ENCODE results near the gene RALGDS.

Gene RALGDS

DNA sequence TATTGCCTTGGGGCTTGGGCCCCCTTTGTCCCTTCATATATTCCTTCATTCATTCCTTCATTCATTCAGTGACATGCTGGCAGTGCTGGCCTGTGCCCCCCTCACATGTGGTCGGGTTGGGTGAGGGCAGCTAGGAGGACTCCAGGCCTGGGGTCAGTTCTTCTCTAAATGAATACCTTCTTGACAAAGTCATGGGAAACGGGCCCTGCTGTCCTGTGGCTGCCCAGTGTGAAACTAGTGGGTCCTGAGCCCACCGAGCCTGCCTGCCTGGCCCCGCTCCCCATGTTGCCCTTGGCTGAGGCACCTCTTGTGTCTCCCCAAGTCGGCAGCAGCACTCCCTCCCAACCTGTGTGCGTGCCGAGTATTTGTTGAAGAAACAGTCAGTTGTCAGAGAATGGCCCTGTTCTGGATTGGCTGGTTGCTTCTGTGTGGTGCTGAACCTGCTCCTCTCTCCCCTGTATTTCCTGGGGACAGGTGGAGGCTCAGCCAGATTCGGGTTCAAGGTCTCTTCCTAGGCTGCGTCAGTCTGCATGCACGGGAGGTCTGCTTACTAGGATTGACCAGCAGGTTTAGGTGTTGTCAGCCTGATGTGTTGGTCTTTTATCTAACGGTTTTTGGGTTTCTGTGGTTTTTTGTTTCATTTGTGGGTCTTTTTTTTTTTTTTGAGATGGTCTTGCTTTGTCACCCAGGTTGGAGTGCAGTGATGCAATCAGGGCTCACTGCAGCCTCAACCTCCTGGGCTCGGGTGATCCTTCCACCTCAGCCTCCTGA is 62.3 kb downstream of the RALGDS start:
- peak; percentile 66 for DNase-seq (ENCODE audit: low spot score)
- TF ChIP-seq, protein P1, sequence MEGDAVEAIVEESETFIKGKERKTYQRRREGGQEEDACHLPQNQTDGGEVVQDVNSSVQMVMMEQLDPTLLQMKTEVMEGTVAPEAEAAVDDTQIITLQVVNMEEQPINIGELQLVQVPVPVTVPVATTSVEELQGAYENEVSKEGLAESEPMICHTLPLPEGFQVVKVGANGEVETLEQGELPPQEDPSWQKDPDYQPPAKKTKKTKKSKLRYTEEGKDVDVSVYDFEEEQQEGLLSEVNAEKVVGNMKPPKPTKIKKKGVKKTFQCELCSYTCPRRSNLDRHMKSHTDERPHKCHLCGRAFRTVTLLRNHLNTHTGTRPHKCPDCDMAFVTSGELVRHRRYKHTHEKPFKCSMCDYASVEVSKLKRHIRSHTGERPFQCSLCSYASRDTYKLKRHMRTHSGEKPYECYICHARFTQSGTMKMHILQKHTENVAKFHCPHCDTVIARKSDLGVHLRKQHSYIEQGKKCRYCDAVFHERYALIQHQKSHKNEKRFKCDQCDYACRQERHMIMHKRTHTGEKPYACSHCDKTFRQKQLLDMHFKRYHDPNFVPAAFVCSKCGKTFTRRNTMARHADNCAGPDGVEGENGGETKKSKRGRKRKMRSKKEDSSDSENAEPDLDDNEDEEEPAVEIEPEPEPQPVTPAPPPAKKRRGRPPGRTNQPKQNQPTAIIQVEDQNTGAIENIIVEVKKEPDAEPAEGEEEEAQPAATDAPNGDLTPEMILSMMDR (IDR thresholded peaks at IDR 0.05; ENCODE audit: extremely low read depth, missing control alignments): no peak

DNA sequence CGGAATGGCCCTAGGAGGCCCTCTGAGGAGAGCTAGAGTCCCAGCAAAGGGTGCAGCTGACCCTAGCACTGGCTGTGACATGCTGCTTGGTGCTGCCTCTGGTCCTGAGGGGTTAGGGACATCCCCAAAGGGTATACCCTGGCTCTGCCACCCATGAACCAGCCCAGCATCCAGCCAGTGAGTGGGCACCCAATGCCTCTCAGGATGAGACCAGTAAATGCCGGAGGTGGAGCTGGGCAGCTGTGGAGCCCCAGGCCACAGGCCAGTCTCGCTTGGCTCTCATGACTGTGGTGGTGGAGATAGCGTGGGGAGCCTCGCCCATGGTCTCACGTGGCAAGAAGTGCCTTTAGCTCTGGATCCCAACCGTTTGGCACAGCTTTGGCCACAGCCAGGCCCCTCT is 63.0 kb downstream of the RALGDS start:
- TF ChIP-seq, protein P1 (IDR thresholded peaks at IDR 0.05; ENCODE audit: extremely low read depth, missing control alignments): no peak
- DNase-seq (ENCODE audit: low spot score): no peak

DNA sequence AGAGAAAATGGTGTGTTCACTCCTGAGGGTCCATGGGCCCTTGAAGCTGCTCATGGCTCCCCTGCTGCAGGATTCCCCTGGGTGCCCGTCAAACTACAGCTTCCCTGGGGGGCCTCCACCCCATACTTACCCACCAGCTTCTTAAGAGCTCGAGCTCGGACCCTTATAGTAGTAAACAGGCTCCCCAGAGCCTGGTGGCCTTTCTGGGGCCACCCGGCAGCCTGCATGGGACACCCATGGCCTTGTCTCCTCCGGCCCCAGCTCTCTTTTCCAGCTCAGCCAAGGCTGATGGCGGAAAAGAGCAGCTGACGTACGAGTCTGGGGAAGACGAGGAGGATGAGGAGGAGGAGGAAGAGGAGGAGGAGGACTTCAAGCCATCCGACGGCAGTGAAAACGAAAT is 63.5 kb downstream of the RALGDS start:
- TF ChIP-seq, protein P1 (IDR thresholded peaks at IDR 0.05; ENCODE audit: extremely low read depth, missing control alignments): no peak
- no peak for DNase-seq (ENCODE audit: low spot score)

DNA sequence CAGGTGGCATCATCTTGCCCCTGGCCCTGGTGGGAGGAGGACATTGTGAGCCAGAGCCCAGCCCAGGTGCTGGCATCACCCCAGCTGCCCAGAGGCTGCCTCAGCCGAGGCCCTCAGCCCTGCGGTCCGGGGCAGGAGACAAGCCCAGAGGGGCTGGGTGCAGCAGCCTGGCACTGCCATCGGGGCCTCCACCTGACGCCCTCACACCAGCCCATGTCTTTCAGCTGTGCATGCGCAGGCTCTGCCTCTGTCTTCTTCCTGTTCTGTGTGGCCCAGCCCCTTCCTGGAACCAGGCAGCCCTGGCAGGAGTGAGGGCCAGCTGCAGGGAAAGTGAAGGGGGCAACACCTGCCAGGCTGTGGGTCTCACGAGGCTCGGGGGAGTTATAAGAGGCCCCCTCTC is 64.0 kb downstream of the RALGDS start:
- TF ChIP-seq, protein P1 (IDR thresholded peaks at IDR 0.05; ENCODE audit: extremely low read depth, missing control alignments): no peak
- no peak for DNase-seq (ENCODE audit: low spot score)

DNA sequence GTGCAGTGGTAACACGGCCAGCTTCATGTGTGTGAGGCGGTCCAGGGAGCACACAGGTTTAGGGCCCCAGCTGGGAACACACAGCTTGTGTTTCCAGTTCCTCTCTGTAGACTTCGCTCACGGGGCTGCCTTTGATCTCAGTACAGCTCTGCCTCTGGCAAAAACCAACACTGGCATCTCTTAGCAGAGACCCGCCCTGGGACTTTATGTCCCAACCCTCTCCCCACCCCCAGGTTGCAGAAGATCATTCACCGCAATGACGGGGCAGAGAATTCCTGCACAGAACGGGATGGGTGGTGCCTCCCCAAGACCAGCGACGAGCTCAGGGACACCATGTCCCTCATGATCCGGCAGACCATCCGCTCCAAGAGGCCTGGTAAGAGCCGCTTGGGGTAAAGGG is 64.5 kb downstream of the RALGDS start:
- TF ChIP-seq, protein P1 (IDR thresholded peaks at IDR 0.05; ENCODE audit: extremely low read depth, missing control alignments): no peak
- no peak for DNase-seq (ENCODE audit: low spot score)

DNA sequence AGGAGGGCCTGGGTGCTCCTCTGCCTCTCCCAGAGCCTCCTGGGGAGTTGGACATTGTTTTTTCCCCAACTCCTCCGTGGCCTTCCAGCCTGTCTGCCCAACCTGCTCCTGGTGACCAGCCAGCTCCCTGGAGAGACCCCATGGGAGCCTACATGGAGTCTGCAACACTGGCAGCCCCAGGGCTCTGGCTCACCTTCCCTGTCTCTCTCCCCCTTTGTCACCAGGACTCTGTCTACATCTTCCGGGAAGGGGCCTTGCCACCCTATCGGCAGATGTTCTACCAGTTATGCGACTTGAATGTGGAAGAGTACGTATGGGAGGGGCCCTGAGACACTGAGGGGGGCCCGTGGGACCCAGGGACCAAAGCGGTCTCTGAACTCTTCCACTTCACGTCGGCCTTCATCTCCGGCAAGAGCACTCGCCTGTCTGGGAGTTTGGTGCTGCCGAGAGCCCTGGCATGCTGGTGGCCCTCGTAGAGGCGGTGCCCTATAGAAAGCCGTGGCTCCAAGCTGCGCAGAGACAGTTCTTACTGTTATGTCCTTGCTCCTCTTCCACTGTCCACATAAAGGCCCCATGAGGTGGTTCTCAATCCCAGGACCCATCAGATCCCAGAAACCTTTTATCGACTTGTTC is 65.1 kb downstream of the RALGDS start:
- TF ChIP-seq, protein P1 (IDR thresholded peaks at IDR 0.05; ENCODE audit: extremely low read depth, missing control alignments): no peak
- DNase-seq (ENCODE audit: low spot score): no peak

DNA sequence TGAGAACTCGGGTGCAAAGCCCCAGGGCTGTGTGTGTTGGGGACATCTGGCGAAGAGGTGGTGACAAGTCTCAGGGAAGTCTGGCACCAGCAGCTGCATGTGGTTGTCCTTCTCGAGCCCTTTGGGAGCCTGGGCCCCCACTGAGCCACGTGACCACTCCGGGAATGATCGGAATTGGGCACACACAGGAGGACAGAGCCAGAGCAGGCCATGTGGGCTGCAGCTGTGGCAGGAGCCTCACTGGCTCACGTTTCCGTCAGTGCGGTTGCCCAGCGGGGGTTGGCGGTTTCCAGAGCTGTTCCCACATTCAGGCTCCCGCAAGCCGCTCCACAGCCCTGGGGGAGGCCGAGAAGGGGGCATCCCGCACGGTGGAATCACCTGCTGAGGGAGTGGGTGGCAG is 66.1 kb downstream of the RALGDS start:
- TF ChIP-seq, protein P1 (IDR thresholded peaks at IDR 0.05; ENCODE audit: extremely low read depth, missing control alignments): no peak
- DNase-seq (ENCODE audit: low spot score): no peak

Measured in GM20000 (cell line).